Measurements from ENCODE around the gene IGFBP6.
"Not testable (repeated sequence)": the region's sequence is repeated elsewhere in the genome, so short reads cannot be mapped to it uniquely, and the experiment has no call there.

Gene IGFBP6

DNA sequence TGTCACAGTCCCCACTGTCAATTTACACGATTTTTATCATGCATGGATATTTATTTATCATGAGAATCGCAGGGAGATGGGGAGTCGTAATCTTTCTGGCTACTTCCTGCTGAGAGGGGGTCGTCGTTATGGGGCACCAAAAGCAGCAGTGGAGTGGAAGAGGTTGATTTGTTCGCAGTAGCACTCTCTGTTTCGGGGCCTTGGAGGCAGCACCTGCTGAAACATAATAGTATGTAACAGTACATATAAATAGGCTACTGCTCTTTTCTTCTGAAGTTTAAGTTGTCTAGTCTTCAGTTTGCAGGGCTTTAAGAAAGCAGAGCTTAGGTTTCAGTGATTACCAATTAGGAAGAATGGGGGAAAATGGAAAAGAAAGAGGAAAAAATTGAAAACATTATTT lies 9.7 kb downstream of the IGFBP6 start:
- Histone ChIP-seq H4K20me1 (ENCODE audit: insufficient read depth, low read length) (no peaks in the 10 kb centered on the region), H3K27me3 (ENCODE audit: insufficient read depth, low read length) (no peaks in the 10 kb centered on the region), H3K9me3 (ENCODE audit: low read length) (no peaks in the 10 kb centered on the region), H3K9ac (ENCODE audit: low read length) (no peak overlapping the region), H3K4me1 (ENCODE audit: insufficient read depth, low read length, severe bottlenecking) (peaks cover 27% of the 10 kb centered on the region), H3K79me2 (ENCODE audit: insufficient read depth, low read length) (no peaks in the 10 kb centered on the region), H3K27ac (ENCODE audit: low read depth, low read length, poor library complexity, severe bottlenecking) (no peak overlapping the region), H3K36me3 (ENCODE audit: insufficient read depth, low read length) (peaks cover 9% of the 10 kb centered on the region; the same call in 1 of the 2 replicates), H3K4me2 (ENCODE audit: low read length) (no peak overlapping the region), H3K4me3 (ENCODE audit: low read depth, low read length, poor library complexity, severe bottlenecking) (no peak overlapping the region), H3K9me2 (ENCODE audit: low read depth, low read length) (no peaks in the 10 kb centered on the region), H3F3A (ENCODE audit: insufficient read depth, low read length) (no peaks in the 10 kb centered on the region), H2AFZ (ENCODE audit: low read length) (no peak overlapping the region)
- no peak for TF ChIP-seq EZH2 (IDR thresholded peaks at IDR 0.05; ENCODE audit: borderline replicate concordance, low read length)
- TF ChIP-seq, protein P1, sequence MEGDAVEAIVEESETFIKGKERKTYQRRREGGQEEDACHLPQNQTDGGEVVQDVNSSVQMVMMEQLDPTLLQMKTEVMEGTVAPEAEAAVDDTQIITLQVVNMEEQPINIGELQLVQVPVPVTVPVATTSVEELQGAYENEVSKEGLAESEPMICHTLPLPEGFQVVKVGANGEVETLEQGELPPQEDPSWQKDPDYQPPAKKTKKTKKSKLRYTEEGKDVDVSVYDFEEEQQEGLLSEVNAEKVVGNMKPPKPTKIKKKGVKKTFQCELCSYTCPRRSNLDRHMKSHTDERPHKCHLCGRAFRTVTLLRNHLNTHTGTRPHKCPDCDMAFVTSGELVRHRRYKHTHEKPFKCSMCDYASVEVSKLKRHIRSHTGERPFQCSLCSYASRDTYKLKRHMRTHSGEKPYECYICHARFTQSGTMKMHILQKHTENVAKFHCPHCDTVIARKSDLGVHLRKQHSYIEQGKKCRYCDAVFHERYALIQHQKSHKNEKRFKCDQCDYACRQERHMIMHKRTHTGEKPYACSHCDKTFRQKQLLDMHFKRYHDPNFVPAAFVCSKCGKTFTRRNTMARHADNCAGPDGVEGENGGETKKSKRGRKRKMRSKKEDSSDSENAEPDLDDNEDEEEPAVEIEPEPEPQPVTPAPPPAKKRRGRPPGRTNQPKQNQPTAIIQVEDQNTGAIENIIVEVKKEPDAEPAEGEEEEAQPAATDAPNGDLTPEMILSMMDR (IDR thresholded peaks at IDR 0.05; ENCODE audit: low read length) = no peak

DNA sequence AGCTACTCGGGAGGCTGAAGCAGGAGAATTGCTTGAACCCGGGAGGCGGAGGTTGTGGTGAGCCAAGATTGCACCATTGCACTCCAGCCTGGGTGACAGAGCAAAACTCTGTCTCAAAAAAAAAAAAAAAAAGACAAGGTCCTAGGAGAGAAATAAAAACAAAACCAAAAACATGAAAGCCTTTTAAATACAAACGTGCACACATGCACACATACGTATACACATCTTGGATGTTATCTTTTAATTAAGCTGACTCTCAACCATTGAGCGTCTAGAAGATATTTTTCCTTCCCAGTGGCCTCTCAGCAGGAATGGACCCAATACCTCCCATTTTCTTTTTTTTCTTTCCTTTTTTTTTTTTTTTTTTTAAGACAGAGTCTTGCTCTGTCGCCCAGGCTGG lies 15.0 kb downstream of the IGFBP6 start:
- not testable (repeated sequence) for H3K27ac ChIP-seq (ENCODE audit: low read depth, low read length, poor library complexity, severe bottlenecking); H3K4me3 ChIP-seq (ENCODE audit: low read depth, low read length, poor library complexity, severe bottlenecking); H3F3A ChIP-seq (ENCODE audit: insufficient read depth, low read length); H3K79me2 ChIP-seq (ENCODE audit: insufficient read depth, low read length); H3K27me3 ChIP-seq (ENCODE audit: insufficient read depth, low read length); H3K9ac ChIP-seq (ENCODE audit: low read length); H2AFZ ChIP-seq (ENCODE audit: low read length); H3K9me3 ChIP-seq (ENCODE audit: low read length); H3K9me2 ChIP-seq (ENCODE audit: low read depth, low read length); H4K20me1 ChIP-seq (ENCODE audit: insufficient read depth, low read length); H3K36me3 ChIP-seq (ENCODE audit: insufficient read depth, low read length); H3K4me2 ChIP-seq (ENCODE audit: low read length)
- H3K4me1 ChIP-seq (ENCODE audit: insufficient read depth, low read length, severe bottlenecking) = peaks cover 22% of the 10 kb centered on the region

DNA sequence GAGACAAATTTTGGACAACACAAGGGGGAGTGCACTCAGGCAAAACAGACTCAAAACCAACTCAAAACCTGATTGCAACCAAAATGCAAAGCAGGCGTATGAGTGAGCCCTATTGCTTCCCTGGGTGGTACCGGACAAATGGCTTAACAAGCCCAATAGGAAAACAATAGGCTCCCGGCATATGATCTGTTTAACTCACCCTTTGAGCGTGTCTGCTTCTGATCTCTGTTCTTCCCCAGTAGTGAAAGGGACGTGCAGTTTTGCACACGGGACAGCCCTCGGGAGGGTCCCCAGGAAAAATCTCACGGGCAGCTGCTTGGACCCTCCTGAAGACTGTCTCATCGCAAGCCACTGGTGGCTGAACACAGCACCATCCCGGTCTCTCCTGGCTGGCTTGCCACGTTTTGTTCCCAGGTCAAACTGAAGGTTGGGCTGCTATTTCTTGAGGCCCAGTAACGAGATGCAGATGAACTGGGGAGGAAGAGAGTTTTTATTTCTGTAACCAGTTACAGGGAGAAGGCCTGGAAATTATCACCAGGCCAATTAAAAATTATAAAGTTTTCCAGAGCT lies 15.8 kb downstream of the IGFBP6 start:
- no peak overlapping the region for H3K9ac ChIP-seq (ENCODE audit: low read length)
- H3K79me2 ChIP-seq (ENCODE audit: insufficient read depth, low read length) = no peaks in the 10 kb centered on the region
- H3K4me3 ChIP-seq (ENCODE audit: low read depth, low read length, poor library complexity, severe bottlenecking) = no peak overlapping the region
- no peaks in the 10 kb centered on the region for H3K9me3 ChIP-seq (ENCODE audit: low read length)
- no peaks in the 10 kb centered on the region for H3K9me2 ChIP-seq (ENCODE audit: low read depth, low read length)
- H3F3A ChIP-seq (ENCODE audit: insufficient read depth, low read length) = no peaks in the 10 kb centered on the region
- no peak overlapping the region for H2AFZ ChIP-seq (ENCODE audit: low read length)
- TF ChIP-seq EZH2 (IDR thresholded peaks at IDR 0.05; ENCODE audit: borderline replicate concordance, low read length) = no peak
- TF ChIP-seq, protein P1 (IDR thresholded peaks at IDR 0.05; ENCODE audit: low read length) = no peak
- H3K4me1 ChIP-seq (ENCODE audit: insufficient read depth, low read length, severe bottlenecking) = peaks cover 22% of the 10 kb centered on the region
- H3K4me2 ChIP-seq (ENCODE audit: low read length) = peak overlapping the region; percentile 6; the same call in 1 of the 2 replicates
- peaks cover 4% of the 10 kb centered on the region; the same call in 1 of the 2 replicates for H3K36me3 ChIP-seq (ENCODE audit: insufficient read depth, low read length)
- H4K20me1 ChIP-seq (ENCODE audit: insufficient read depth, low read length) = no peaks in the 10 kb centered on the region
- no peaks in the 10 kb centered on the region for H3K27me3 ChIP-seq (ENCODE audit: insufficient read depth, low read length)
- H3K27ac ChIP-seq (ENCODE audit: low read depth, low read length, poor library complexity, severe bottlenecking) = peak overlapping the region; percentile 54

DNA sequence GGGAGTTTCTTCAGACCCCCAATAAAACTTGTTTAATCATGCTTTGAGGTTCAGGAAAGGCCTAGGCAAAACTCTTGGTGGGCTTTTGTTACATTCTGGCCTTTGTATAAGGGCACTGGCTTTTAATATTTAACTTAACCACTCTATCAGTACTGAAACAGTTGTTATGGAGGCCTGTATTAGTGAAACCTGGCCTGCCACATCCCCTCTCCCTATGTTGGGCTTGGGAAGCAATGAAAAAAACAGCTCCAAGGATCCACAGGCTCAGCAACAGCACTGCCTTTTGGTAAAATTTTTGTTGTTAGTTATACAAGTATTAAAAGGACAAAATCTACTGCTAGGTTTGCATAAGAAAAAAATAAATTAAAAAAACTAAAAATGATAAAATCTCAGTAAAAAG lies 16.5 kb downstream of the IGFBP6 start:
- no peaks in the 10 kb centered on the region for H3K9me3 ChIP-seq (ENCODE audit: low read length)
- no peaks in the 10 kb centered on the region for H3K9me2 ChIP-seq (ENCODE audit: low read depth, low read length)
- no peak overlapping the region for H2AFZ ChIP-seq (ENCODE audit: low read length)
- H3K4me2 ChIP-seq (ENCODE audit: low read length) = no peak overlapping the region
- no peaks in the 10 kb centered on the region for H3K36me3 ChIP-seq (ENCODE audit: insufficient read depth, low read length)
- no peaks in the 10 kb centered on the region for H4K20me1 ChIP-seq (ENCODE audit: insufficient read depth, low read length)
- H3F3A ChIP-seq (ENCODE audit: insufficient read depth, low read length) = no peaks in the 10 kb centered on the region
- H3K4me1 ChIP-seq (ENCODE audit: insufficient read depth, low read length, severe bottlenecking) = peaks cover 22% of the 10 kb centered on the region
- no peaks in the 10 kb centered on the region for H3K27me3 ChIP-seq (ENCODE audit: insufficient read depth, low read length)
- H3K27ac ChIP-seq (ENCODE audit: low read depth, low read length, poor library complexity, severe bottlenecking) = peak overlapping the region; percentile 54
- TF ChIP-seq, protein P1 (IDR thresholded peaks at IDR 0.05; ENCODE audit: low read length) = no peak
- no peak for TF ChIP-seq EZH2 (IDR thresholded peaks at IDR 0.05; ENCODE audit: borderline replicate concordance, low read length)
- no peaks in the 10 kb centered on the region for H3K79me2 ChIP-seq (ENCODE audit: insufficient read depth, low read length)
- no peak overlapping the region for H3K9ac ChIP-seq (ENCODE audit: low read length)
- H3K4me3 ChIP-seq (ENCODE audit: low read depth, low read length, poor library complexity, severe bottlenecking) = no peak overlapping the region
